OCI-LY3 (cell line): ENCODE data around the gene ZBTB9.

Experiments used
- CTCF ChIP-seq: fragments of 200-600, 300-600 bp; sonication (generic); IDR thresholded peaks from 2 replicates; pipeline ENCODE4 v1.5.1; 2014; ENCODE audit warnings: antibody characterized with exemption, low read length, low read depth
- EZH2phosphoT487 ChIP-seq: fragments of 200-600 bp; shearing (Covaris generic); IDR thresholded peaks from 2 replicates; pipeline ENCODE4 v1.6.1; 2018; ENCODE audit warnings: antibody characterized with exemption, mixed run types, low read depth

- TF ChIP-seq CTCF (no peak), EZH2phosphoT487 (no peak)
These were observed 675 bp downstream of the ZBTB9 start for GRCh38 chr6:33455051-33455450.
